HEK293 (cell line): Measurements from ENCODE around the gene DCK.

ENCODE experiments used
- CTCF ChIA-PET: fragments of 350-600 bp; formaldehyde crosslinking; extraction: SDS; loops from one replicate; lab custom pipeline; 2021; ENCODE audit warnings: antibody characterized with exemption; lab: Yijun Ruan, JAX
- POLR2A ChIA-PET: fragments of 300-600 bp; formaldehyde crosslinking; extraction: SDS; loops from one replicate; lab custom pipeline; 2020; ENCODE audit warnings: antibody characterized with exemption, inconsistent platforms; lab: Yijun Ruan, JAX
- H3K27ac ChIP-seq: fragments of 200-500 bp; sonication (Bioruptor generic); 2 replicates; pipeline ENCODE4 v1.5.1; 2014; ENCODE audit warnings: low read depth, low read length, control low read depth, inconsistent platforms; ENCODE audit errors: extremely low read depth
- H3K36me3 ChIP-seq, 2 experiments: fragments of 200-500 bp in 1 of 2; sonication (Bioruptor generic) in 1 of 2; 1 replicate in 1 of 2; 2 replicates in 1 of 2; pipeline ENCODE4 v1.5.1; 2014 to 2017; ENCODE audit warnings: inconsistent platforms in 2 of 2, low read length in 2 of 2; ENCODE audit not compliant: control insufficient read depth in 2 of 2, insufficient read depth in 1 of 2
- H3K4me1 ChIP-seq: fragments of 200-500 bp; sonication (Bioruptor generic); 2 replicates; pipeline ENCODE4 v1.5.1; 2014; ENCODE audit warnings: mild to moderate bottlenecking, low read length, inconsistent platforms; ENCODE audit not compliant: control insufficient read depth, insufficient read depth
- H3K4me3 ChIP-seq: 2 replicates; pipeline ENCODE4 v1.5.1; 2011; ENCODE audit warnings: low read depth, mild to moderate bottlenecking, control low read depth, low read length, moderate library complexity
- H3K9me3 ChIP-seq: fragments of 200-500 bp; sonication (Bioruptor generic); 2 replicates; pipeline ENCODE4 v1.5.1; 2014; ENCODE audit warnings: low read depth, low read length, inconsistent platforms; ENCODE audit not compliant: control insufficient read depth, insufficient read depth
- GLI4 ChIP-seq: fragments of 450-650 bp; formaldehyde crosslinking; IDR thresholded peaks from 2 replicates; pipeline ENCODE4 v1.5.1; 2016; ENCODE audit warnings: missing biosample characterization, missing genetic modification characterization
- GLIS1 ChIP-seq: fragments of 450-650 bp; formaldehyde crosslinking; IDR thresholded peaks from 2 replicates; pipeline ENCODE4 v1.5.1; 2016; ENCODE audit warnings: missing biosample characterization, missing genetic modification characterization
- GLIS2 ChIP-seq: fragments of 450-650 bp; formaldehyde crosslinking; IDR thresholded peaks from 2 replicates; pipeline ENCODE4 v1.5.1; 2016; ENCODE audit warnings: missing biosample characterization, missing genetic modification characterization
- KLF10 ChIP-seq: fragments of 450-650 bp; IDR thresholded peaks from 2 replicates; pipeline ENCODE4 v1.5.1; 2018; ENCODE audit warnings: missing biosample characterization, mild to moderate bottlenecking, missing genetic modification characterization
- KLF16 ChIP-seq: fragments of 450-650 bp; formaldehyde crosslinking; IDR thresholded peaks from 2 replicates; pipeline ENCODE4 v1.5.1; 2017; ENCODE audit warnings: missing biosample characterization, missing genetic modification characterization
- KLF8 ChIP-seq: fragments of 450-650 bp; formaldehyde crosslinking; IDR thresholded peaks from 2 replicates; pipeline ENCODE4 v1.5.1; 2016; ENCODE audit warnings: missing biosample characterization, missing genetic modification characterization
- KLF9 ChIP-seq: fragments of 450-650 bp; formaldehyde crosslinking; IDR thresholded peaks from 2 replicates; pipeline ENCODE4 v1.5.1; 2016; ENCODE audit warnings: missing biosample characterization, missing genetic modification characterization, low read depth
- TRIM28 ChIP-seq: IDR thresholded peaks from 2 replicates; pipeline ENCODE4 v1.6.1; 2011; ENCODE audit warnings: low read length, control low read depth, borderline replicate concordance
- ZBTB17 ChIP-seq: fragments of 450-650 bp; formaldehyde crosslinking; IDR thresholded peaks from 2 replicates; pipeline ENCODE4 v1.5.1; 2016; ENCODE audit warnings: missing biosample characterization, missing genetic modification characterization
- ZBTB20 ChIP-seq: fragments of 450-650 bp; formaldehyde crosslinking; IDR thresholded peaks from 2 replicates; pipeline ENCODE4 v1.5.1; 2016; ENCODE audit warnings: missing biosample characterization, missing genetic modification characterization
- ZBTB21 ChIP-seq: fragments of 450-650 bp; formaldehyde crosslinking; IDR thresholded peaks from 2 replicates; pipeline ENCODE4 v1.5.1; 2017; ENCODE audit warnings: missing biosample characterization, missing genetic modification characterization
- ZEB2 ChIP-seq: fragments of 450-650 bp; formaldehyde crosslinking; IDR thresholded peaks from 2 replicates; pipeline ENCODE4 v1.5.1; 2016; ENCODE audit warnings: missing biosample characterization, missing genetic modification characterization
- ZFP37 ChIP-seq: fragments of 450-650 bp; formaldehyde crosslinking; IDR thresholded peaks from 2 replicates; pipeline ENCODE4 v1.5.1; 2016; ENCODE audit warnings: missing biosample characterization, missing genetic modification characterization
- ZNF112 ChIP-seq: fragments of 450-650 bp; formaldehyde crosslinking; IDR thresholded peaks from 2 replicates; pipeline ENCODE4 v1.5.0; 2017; ENCODE audit warnings: missing biosample characterization, missing genetic modification characterization
- ZNF155 ChIP-seq: fragments of 450-650 bp; formaldehyde crosslinking; IDR thresholded peaks from 2 replicates; pipeline ENCODE4 v1.5.1; 2016; ENCODE audit warnings: missing biosample characterization, missing genetic modification characterization
- ZNF335 ChIP-seq: fragments of 450-650 bp; formaldehyde crosslinking; conservative IDR thresholded peaks from 2 replicates; pipeline ENCODE4 v1.5.1; 2016; ENCODE audit warnings: missing biosample characterization, missing genetic modification characterization
- ZNF501 ChIP-seq: fragments of 450-650 bp; formaldehyde crosslinking; IDR thresholded peaks from 2 replicates; pipeline ENCODE4 v1.5.1; 2016; ENCODE audit warnings: missing biosample characterization, missing genetic modification characterization
- ZNF596 ChIP-seq: fragments of 450-650 bp; IDR thresholded peaks from 2 replicates; pipeline ENCODE4 v1.5.0; 2018; ENCODE audit warnings: missing biosample characterization, mild to moderate bottlenecking, missing genetic modification characterization, moderate library complexity
- ZXDB ChIP-seq: fragments of 450-650 bp; formaldehyde crosslinking; IDR thresholded peaks from 2 replicates; pipeline ENCODE4 v1.5.1; 2016; ENCODE audit warnings: missing biosample characterization, missing genetic modification characterization
- TF ChIP-seq, protein P1 (sequence below): fragments of 450-650 bp; formaldehyde crosslinking; conservative IDR thresholded peaks from 2 replicates; pipeline ENCODE4 v1.5.1; 2016; ENCODE audit warnings: low read depth, missing biosample characterization, missing genetic modification characterization
- TF ChIP-seq, protein P2 (sequence below): fragments of 450-650 bp; formaldehyde crosslinking; IDR thresholded peaks from 2 replicates; pipeline ENCODE4 v1.5.1; 2016; ENCODE audit warnings: missing biosample characterization, missing genetic modification characterization
- TF ChIP-seq, protein P3 (sequence below): fragments of 450-650 bp; formaldehyde crosslinking; IDR thresholded peaks from 2 replicates; pipeline ENCODE4 v1.5.1; 2016; ENCODE audit warnings: missing biosample characterization, missing genetic modification characterization
- TF ChIP-seq, protein P4 (sequence below): fragments of 450-650 bp; formaldehyde crosslinking; IDR thresholded peaks from 2 replicates; pipeline ENCODE4 v1.5.1; 2016; ENCODE audit warnings: missing biosample characterization, missing genetic modification characterization
- TF ChIP-seq, protein P5 (sequence below): fragments of 450-650 bp; formaldehyde crosslinking; IDR thresholded peaks from 2 replicates; pipeline ENCODE4 v1.5.1; 2016; ENCODE audit warnings: missing biosample characterization, missing genetic modification characterization

Gene DCK

DNA sequence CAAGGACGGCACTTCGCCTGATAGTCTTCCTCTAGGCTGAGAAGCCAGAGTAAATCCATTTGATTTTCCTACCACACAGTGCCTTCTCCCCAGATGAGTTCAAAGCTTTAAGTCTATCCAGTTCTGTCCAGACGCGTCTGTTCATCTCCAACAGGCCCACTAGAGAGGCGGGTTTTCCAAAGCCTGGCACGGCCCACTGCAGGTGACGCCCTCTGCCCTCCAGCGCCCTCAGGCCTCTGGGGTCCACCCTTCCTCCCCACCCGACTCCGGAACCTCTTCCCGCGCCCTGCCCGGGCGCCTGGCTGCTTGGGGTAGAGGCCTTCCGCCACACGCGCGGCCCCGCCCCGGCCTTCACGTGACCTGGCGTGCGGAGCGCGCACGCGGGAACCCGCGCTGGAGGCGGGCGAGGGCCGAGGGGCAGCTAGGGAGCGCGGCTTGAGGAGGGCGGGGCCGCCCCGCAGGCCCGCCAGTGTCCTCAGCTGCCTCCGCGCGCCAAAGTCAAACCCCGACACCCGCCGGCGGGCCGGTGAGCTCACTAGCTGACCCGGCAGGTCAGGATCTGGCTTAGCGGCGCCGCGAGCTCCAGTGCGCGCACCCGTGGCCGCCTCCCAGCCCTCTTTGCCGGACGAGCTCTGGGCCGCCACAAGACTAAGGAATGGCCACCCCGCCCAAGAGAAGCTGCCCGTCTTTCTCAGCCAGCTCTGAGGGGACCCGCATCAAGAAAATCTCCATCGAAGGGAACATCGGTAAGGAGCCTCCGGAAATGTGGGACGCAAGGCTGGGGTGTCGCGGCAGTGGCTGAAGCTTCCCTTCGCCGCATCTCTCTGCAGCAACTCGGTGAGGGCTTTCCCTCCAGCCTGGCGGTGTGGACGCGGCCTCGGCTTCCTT, at the start of gene DCK:
Gene DCK, plus strand, starts transcription at position 469 of the 888 bp plus-strand sequence. Its CDS starts 187 bp downstream, at position 656.
- no peaks in the 10 kb centered on the region for H3K9me3 ChIP-seq
- ChIA-PET POLR2A (interaction anchor here (0.6 to 1.9 kb wide), 6 partner anchors 16 to 156 kb away, joined by 3 to 16 read pairs (median 5); partner anchors contain the start of genes GRSF1 and MOB1B), CTCF (interaction anchor here (0.6 to 4.6 kb wide), 3 partner anchors 13 to 86 kb away, joined by 3 to 20 read pairs (median 3); no protein-coding TSS in a partner anchor)
- H3K4me3 ChIP-seq = peak within 1 kb of the TSS; percentile 85
- H3K36me3 ChIP-seq = peaks cover under 1 to 7% of the 10 kb centered on the region in 2 experiments; a peak in 2 of 3 replicates
- H3K27ac ChIP-seq = peak within 1 kb of the TSS; percentile 67
- H3K4me1 ChIP-seq = no peaks in the 10 kb centered on the region
- TF ChIP-seq, protein P1, sequence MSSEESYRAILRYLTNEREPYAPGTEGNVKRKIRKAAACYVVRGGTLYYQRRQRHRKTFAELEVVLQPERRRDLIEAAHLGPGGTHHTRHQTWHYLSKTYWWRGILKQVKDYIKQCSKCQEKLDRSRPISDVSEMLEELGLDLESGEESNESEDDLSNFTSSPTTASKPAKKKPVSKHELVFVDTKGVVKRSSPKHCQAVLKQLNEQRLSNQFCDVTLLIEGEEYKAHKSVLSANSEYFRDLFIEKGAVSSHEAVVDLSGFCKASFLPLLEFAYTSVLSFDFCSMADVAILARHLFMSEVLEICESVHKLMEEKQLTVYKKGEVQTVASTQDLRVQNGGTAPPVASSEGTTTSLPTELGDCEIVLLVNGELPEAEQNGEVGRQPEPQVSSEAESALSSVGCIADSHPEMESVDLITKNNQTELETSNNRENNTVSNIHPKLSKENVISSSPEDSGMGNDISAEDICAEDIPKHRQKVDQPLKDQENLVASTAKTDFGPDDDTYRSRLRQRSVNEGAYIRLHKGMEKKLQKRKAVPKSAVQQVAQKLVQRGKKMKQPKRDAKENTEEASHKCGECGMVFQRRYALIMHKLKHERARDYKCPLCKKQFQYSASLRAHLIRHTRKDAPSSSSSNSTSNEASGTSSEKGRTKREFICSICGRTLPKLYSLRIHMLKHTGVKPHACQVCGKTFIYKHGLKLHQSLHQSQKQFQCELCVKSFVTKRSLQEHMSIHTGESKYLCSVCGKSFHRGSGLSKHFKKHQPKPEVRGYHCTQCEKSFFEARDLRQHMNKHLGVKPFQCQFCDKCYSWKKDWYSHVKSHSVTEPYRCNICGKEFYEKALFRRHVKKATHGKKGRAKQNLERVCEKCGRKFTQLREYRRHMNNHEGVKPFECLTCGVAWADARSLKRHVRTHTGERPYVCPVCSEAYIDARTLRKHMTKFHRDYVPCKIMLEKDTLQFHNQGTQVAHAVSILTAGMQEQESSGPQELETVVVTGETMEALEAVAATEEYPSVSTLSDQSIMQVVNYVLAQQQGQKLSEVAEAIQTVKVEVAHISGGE (tag by site-specific recombination) = peak; percentile 36
- TF ChIP-seq GLIS1 (tag by site-specific recombination) (peak; percentile 46), TRIM28 (no peak), GLIS2 (tag by site-specific recombination) (peak; percentile 88), KLF10 (0 out of 2 replicates have a peak, but pooled peaks have one; percentile 52), GLI4 (tag by site-specific recombination) (0 out of 2 replicates have a peak, but pooled peaks have one; percentile 13), ZEB2 (tag by site-specific recombination) (peak; percentile 24; the same call in 1 of the 2 replicates), ZFP37 (0 out of 2 replicates have a peak, but pooled peaks have one; percentile 43), KLF8 (peak; percentile 87; the same call in 1 of the 2 replicates), ZNF501 (tag by site-specific recombination) (peak; percentile 65; the same call in 1 of the 2 replicates), ZNF596 (peak; percentile 36; the same call in 1 of the 2 replicates), KLF16 (tag by site-specific recombination) (0 out of 2 replicates have a peak, but pooled peaks have one; percentile 29), ZBTB21 (tag by site-specific recombination) (no peak), ZBTB17 (tag by site-specific recombination) (0 out of 2 replicates have a peak, but pooled peaks have one; percentile 12), KLF9 (peak; percentile 68), ZXDB (tag by site-specific recombination) (0 out of 2 replicates have a peak, but pooled peaks have one; percentile 13), ZNF335 (tag by site-specific recombination) (peak; percentile 77), ZBTB20 (peak; percentile 68), ZNF112 (tag by site-specific recombination) (no peak), ZNF155 (tag by site-specific recombination) (no peak)
- TF ChIP-seq, protein P2, sequence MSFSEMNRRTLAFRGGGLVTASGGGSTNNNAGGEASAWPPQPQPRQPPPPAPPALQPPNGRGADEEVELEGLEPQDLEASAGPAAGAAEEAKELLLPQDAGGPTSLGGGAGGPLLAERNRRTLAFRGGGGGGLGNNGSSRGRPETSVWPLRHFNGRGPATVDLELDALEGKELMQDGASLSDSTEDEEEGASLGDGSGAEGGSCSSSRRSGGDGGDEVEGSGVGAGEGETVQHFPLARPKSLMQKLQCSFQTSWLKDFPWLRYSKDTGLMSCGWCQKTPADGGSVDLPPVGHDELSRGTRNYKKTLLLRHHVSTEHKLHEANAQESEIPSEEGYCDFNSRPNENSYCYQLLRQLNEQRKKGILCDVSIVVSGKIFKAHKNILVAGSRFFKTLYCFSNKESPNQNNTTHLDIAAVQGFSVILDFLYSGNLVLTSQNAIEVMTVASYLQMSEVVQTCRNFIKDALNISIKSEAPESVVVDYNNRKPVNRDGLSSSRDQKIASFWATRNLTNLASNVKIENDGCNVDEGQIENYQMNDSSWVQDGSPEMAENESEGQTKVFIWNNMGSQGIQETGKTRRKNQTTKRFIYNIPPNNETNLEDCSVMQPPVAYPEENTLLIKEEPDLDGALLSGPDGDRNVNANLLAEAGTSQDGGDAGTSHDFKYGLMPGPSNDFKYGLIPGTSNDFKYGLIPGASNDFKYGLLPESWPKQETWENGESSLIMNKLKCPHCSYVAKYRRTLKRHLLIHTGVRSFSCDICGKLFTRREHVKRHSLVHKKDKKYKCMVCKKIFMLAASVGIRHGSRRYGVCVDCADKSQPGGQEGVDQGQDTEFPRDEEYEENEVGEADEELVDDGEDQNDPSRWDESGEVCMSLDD (tag by site-specific recombination) = 0 out of 2 replicates have a peak, but pooled peaks have one; percentile 39
- TF ChIP-seq, protein P3, sequence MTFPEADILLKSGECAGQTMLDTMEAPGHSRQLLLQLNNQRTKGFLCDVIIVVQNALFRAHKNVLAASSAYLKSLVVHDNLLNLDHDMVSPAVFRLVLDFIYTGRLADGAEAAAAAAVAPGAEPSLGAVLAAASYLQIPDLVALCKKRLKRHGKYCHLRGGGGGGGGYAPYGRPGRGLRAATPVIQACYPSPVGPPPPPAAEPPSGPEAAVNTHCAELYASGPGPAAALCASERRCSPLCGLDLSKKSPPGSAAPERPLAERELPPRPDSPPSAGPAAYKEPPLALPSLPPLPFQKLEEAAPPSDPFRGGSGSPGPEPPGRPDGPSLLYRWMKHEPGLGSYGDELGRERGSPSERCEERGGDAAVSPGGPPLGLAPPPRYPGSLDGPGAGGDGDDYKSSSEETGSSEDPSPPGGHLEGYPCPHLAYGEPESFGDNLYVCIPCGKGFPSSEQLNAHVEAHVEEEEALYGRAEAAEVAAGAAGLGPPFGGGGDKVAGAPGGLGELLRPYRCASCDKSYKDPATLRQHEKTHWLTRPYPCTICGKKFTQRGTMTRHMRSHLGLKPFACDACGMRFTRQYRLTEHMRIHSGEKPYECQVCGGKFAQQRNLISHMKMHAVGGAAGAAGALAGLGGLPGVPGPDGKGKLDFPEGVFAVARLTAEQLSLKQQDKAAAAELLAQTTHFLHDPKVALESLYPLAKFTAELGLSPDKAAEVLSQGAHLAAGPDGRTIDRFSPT = peak; percentile 66; the same call in 1 of the 2 replicates
- TF ChIP-seq, protein P4, sequence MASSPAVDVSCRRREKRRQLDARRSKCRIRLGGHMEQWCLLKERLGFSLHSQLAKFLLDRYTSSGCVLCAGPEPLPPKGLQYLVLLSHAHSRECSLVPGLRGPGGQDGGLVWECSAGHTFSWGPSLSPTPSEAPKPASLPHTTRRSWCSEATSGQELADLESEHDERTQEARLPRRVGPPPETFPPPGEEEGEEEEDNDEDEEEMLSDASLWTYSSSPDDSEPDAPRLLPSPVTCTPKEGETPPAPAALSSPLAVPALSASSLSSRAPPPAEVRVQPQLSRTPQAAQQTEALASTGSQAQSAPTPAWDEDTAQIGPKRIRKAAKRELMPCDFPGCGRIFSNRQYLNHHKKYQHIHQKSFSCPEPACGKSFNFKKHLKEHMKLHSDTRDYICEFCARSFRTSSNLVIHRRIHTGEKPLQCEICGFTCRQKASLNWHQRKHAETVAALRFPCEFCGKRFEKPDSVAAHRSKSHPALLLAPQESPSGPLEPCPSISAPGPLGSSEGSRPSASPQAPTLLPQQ (tag by site-specific recombination) = peak; percentile 93
- TF ChIP-seq, protein P5, sequence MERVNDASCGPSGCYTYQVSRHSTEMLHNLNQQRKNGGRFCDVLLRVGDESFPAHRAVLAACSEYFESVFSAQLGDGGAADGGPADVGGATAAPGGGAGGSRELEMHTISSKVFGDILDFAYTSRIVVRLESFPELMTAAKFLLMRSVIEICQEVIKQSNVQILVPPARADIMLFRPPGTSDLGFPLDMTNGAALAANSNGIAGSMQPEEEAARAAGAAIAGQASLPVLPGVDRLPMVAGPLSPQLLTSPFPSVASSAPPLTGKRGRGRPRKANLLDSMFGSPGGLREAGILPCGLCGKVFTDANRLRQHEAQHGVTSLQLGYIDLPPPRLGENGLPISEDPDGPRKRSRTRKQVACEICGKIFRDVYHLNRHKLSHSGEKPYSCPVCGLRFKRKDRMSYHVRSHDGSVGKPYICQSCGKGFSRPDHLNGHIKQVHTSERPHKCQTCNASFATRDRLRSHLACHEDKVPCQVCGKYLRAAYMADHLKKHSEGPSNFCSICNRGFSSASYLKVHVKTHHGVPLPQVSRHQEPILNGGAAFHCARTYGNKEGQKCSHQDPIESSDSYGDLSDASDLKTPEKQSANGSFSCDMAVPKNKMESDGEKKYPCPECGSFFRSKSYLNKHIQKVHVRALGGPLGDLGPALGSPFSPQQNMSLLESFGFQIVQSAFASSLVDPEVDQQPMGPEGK (tag by site-specific recombination) = peak; percentile 38; the same call in 1 of the 2 replicates
